Measurements from ENCODE around the gene PFKFB1.

The PFKFB1 gene

GRCh38 chrX:55028611-55029010, 34.6 kb upstream of the PFKFB1 start:
- no peak overlapping the region for H3K4me3 ChIP-seq (ENCODE audit: control insufficient read depth, low read depth, low read length)
- DNase-seq (ENCODE audit: low read depth) = no peak
- TF ChIP-seq CTCF (conservative IDR thresholded peaks at IDR 0.05; ENCODE audit: control insufficient read depth, insufficient read depth, low read depth, low read length) = no peak

GRCh38 chrX:55028040-55028439, 34.1 kb upstream of the PFKFB1 start:
- no peak overlapping the region for H3K4me3 ChIP-seq (ENCODE audit: control insufficient read depth, low read depth, low read length)
- no peak for TF ChIP-seq CTCF (conservative IDR thresholded peaks at IDR 0.05; ENCODE audit: control insufficient read depth, insufficient read depth, low read depth, low read length)
- DNase-seq (ENCODE audit: low read depth) = no peak

GRCh38 chrX:55026840-55027239, 32.9 kb upstream of the PFKFB1 start:
- no peak for DNase-seq (ENCODE audit: low read depth)
- H3K4me3 ChIP-seq (ENCODE audit: control insufficient read depth, low read depth, low read length) = no peak overlapping the region
- TF ChIP-seq CTCF (conservative IDR thresholded peaks at IDR 0.05; ENCODE audit: control insufficient read depth, insufficient read depth, low read depth, low read length) = no peak

- no peak for TF ChIP-seq CTCF (conservative IDR thresholded peaks at IDR 0.05; ENCODE audit: control insufficient read depth, insufficient read depth, low read depth, low read length)
- no peak overlapping the region for H3K4me3 ChIP-seq (ENCODE audit: control insufficient read depth, low read depth, low read length)
- peak; percentile 70 for DNase-seq (ENCODE audit: low read depth)
These were observed 32.2 kb upstream of the PFKFB1 start for GRCh38 chrX:55026143-55026542.

GRCh38 chrX:55014897-55015299, 20.9 kb upstream of the PFKFB1 start:
- TF ChIP-seq CTCF (conservative IDR thresholded peaks at IDR 0.05; ENCODE audit: control insufficient read depth, insufficient read depth, low read depth, low read length) = no peak
- DNase-seq (ENCODE audit: low read depth) = no peak
- H3K4me3 ChIP-seq (ENCODE audit: control insufficient read depth, low read depth, low read length) = no peak overlapping the region

GRCh38 chrX:55011294-55011693, 17.3 kb upstream of the PFKFB1 start:
- peak; percentile 3 for DNase-seq (ENCODE audit: low read depth)
- no peak overlapping the region for H3K4me3 ChIP-seq (ENCODE audit: control insufficient read depth, low read depth, low read length)
- peak; percentile 33 for TF ChIP-seq CTCF (conservative IDR thresholded peaks at IDR 0.05; ENCODE audit: control insufficient read depth, insufficient read depth, low read depth, low read length)
